Jurkat, Clone E6-1 (cell line): ENCODE data around the gene WDR91.

Source experiments
- DNase-seq: peaks from one replicate; pipeline ENCODE4 v3.0.0-alpha.2; 2011; ENCODE audit warnings: low read depth, low spot score
- H3K4me3 ChIP-seq: 2 replicates; pipeline ENCODE4 v1.5.1; 2011; ENCODE audit warnings: mild to moderate bottlenecking, low read length, control low read depth, moderate library complexity

The WDR91 gene

GRCh38 chr7:135150072-135150782 lies 61.1 kb downstream of the WDR91 start:
- H3K4me3 ChIP-seq: no peak overlapping the region
- no peak for DNase-seq

GRCh38 chr7:135147899-135148721 lies 63.2 kb downstream of the WDR91 start, which contains the start of gene TMEM140:
TMEM140 (plus strand) TSS chr7:135148072; CDS start chr7:135164442, 16,370 bp downstream.
- peak within 1 kb of the TSS; percentile 38 for H3K4me3 ChIP-seq
- peak; percentile 26 for DNase-seq

GRCh38 chr7:135147341-135147898 lies 63.9 kb downstream of the WDR91 start:
- peak overlapping the region; percentile 38 for H3K4me3 ChIP-seq

GRCh38 chr7:135143885-135144668 lies 67.2 kb downstream of the WDR91 start:
- no peak for DNase-seq
- H3K4me3 ChIP-seq: no peak overlapping the region

More at GRCh38 chr7:135147341-135147898, 63.9 kb downstream of the WDR91 start:
- DNase-seq: no peak
